Brain pericyte (primary cell): Measurements from ENCODE around the gene NPL.

Source experiments
- DNase-seq: peaks from one replicate; pipeline ENCODE4 v3.0.0-alpha.2; 2012; ENCODE audit warnings: low read depth, low spot score

NPL gene

DNA sequence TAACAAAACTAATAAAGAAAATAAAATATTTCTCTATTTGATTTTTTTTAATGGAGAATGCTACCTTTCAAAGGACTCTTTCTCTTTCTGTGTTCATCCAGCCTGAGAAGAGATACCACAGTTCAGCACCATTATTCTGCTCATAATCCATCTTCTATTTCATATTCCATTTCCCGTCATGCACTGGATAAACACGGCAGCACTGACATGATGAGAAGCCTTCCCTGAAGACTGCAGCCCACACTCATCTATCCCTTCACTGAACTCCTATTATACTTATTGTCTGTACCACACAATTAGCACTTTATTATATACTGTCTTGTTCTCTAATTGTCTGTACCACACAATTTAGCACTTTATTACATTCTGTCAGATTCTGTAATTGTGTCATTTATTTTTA is 10.7 kb upstream of the NPL start:
- DNase-seq, result no peak

GRCh38 chr1:182779530-182779929 is 10.0 kb upstream of the NPL start:
- DNase-seq, result no peak

DNA sequence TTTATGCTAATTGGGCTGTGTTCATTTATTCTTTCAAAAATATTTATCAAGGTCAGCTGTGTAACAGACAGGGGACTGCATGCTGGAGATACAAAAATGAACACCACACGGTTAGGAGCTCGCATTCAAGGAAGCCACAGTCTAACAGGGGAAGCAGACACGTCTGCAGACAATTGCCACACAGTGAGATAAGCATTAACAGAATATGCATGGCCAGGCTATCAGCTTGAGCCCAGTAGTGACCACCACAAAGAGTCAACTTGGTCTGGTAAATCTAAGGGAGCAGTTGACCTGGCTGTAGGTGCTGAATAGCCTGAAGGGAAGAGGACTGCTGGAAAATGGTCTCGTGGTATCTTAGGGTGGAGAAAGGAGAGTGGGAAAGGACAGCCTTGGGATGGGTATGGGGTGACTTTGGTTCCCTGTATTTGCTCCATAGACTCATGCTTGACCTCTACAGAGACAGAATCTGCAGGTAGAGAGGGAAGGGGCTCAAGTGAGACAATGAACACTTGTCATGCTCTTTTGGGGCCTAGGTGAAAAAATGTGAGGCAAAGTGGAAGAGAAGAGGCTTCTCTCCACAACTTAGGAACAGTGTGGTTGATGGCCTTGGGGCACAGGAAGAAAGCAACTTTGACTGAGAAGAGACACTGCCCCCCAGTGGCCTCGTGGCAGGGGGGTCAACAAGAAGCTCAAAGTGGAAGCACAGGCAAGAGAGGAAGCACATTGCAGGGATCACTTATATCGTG is 7.6 kb upstream of the NPL start:
- DNase-seq, result no peak

GRCh38 chr1:182782587-182782913 is 7.0 kb upstream of the NPL start:
- no peak for DNase-seq

GRCh38 chr1:182783068-182783467 is 6.5 kb upstream of the NPL start:
- DNase-seq, result no peak

- DNase-seq, result no peak
Observed at GRCh38 chr1:182784556-182785171, 4.9 kb upstream of the NPL start.

- DNase-seq, result no peak
Observed at GRCh38 chr1:182785181-182785580, 4.4 kb upstream of the NPL start.

DNA sequence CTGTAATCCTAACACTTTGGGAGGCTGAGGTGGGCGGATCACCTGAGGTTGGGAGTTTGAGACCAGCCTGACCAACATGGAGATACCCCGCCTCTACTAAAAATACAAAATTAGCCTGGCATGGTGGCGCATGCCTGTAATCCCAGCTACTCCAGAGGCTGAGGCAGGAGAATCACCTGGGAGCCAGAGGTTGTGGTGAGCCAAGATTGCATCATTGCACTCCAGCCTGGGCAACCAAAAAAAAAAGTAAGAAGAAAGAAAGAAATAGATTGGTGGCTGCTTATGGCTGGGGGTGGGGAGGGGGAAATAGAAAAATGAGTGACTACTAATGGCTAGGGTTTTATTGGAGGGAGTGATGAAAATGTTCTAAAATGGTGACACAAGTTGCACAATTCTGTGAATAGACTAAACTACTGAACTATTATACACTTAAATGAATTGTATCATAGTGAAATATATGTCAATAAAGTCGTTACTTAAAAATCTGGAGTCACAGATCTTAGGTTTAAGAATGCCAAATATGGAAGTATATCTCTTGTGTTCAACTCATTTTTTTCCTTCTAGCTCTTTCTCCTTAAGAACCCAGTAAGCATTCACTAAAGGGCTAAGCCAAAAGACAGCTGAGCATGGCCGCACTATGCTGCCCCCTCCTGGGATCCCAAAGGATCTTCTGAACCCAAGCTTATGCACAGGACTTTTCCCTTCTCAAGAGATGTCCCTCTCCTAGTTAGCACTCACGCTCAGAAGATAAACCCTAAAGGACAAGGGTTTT is 3.2 kb upstream of the NPL start:
- DNase-seq, result no peak

GRCh38 chr1:182786995-182787324 is 2.6 kb upstream of the NPL start:
- no peak for DNase-seq

DNA sequence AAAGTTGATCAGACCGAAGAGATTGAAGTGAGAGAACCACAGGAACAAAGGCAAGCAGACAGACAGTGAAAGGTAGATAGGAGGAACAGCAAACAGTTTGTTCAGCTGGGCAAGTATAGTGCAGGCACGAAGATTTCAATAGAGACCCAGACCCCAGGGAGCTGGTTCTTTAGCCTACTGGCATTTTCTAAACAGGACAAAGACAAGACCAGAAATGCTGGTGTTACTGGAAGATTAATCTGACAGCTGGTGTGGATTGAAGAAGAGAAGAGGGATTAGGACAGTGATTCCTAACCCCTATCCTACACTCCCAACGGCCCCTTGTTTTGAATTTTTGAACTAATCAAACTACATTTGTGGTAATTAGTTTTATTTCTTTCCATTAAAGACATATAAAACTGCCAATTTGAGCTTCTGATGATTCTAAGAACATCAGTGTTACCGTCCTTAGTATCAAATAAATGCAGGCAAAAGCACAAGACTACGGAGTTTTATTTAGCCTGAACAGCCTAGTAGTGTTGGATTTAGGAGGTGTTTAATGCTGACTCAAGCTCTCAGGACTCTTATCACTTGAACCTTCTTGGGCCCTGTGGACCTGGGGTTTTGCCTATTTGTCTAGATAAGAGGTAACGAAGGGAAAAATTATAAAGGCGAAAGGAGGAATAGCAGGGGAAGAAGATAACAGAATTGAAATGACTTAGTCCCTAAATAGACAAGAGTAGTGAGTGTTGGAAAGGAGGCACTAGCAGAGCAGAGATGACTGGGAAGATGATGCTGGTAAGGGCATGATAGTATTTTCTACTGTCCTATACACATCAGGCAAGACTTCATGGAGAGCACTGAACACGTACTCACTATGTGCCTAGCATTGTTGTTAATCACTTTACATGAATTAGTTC is 2.0 kb downstream of the NPL start:
- no peak for DNase-seq

DNA sequence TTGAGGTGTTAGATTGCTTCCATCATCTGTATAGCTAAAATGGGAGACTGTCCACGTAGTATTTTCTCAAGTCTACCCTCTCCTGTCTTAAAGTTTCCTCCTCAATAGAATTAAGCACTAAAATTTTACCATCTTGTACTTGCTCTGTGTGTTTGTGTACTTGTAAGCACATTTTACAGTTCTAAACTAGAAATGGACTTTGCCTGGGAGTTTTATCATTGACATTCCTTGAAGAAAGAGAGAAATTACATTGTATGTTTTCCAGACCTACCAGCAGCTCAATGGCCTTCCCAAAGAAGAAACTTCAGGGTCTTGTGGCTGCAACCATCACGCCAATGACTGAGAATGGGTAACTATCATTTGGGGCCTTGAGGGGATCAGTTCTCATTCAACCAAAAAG is 4.5 kb downstream of the NPL start:
- DNase-seq, result no peak

- no peak for DNase-seq
Observed at GRCh38 chr1:182794676-182795201, 5.2 kb downstream of the NPL start.

GRCh38 chr1:182795563-182796228 is 6.1 kb downstream of the NPL start:
- no peak for DNase-seq

DNA sequence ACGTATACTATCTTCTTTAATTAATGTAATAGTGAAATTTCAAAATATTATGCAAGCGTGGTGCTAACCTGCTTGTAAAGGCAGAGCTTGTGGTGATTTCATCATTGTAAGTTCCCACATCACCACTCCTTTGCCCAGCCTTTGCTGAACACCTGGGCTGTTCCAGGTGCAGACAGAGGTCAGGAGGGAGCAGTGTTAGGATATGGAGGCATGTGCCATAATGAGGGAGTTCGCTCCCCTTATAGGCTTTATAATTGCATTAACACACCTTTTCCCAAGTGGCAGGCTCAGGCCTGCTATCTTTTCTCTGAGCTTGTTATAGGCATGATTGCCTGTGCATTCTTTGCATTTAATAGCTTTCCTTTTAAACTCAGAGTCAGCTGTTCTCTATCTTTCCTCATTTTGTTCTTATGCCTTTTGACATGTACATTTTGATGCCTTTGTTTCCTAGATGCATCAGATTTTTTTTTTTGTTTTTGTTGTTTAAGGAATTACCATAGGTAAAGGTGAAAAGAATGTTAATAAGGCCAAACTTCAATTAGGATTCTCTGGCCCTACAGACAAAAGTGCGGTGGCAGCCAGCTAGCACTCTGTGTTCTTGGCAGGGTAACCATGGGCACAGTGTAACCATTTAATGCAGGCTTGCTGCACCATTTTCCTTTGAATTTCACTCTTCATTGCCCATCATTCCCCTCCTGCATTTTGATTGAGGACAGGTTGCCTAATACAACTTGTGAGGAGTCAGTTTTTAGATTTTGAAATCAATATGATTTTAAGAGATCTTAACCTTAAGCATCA is 12.6 kb downstream of the NPL start:
- no peak for DNase-seq

- DNase-seq, result no peak
Observed at GRCh38 chr1:182803846-182804245, 14.3 kb downstream of the NPL start.

DNA sequence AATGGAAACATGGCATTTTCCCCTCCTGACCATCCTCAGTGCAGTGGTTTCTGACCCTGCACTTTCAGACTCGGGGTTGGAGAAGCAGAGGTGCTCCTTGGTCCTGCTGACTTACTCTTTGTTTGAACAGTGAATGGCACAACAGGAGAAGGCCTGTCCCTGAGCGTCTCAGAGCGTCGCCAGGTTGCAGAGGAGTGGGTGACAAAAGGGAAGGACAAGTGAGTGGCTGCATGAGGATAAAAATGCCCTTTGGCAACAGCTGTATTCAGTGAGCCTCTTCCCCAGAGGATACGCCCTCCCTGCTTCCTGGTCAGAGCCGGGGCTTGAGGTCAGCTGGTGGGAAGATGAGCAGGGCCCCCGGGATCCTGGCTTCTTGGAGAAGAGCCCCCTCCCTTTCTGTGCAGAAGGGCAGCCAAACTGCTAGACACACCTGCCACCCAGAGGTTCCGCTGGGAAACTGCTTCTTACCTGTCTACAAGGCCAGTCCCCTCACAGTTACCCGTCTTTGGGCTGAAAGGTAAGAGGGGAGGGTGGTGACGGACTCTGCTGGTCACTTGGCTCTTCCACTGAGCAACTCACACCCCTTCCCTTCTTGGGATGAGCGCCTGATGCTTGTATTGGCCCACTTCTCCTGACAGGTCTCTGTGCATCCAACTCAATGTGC is 16.6 kb downstream of the NPL start:
- no peak for DNase-seq

DNA sequence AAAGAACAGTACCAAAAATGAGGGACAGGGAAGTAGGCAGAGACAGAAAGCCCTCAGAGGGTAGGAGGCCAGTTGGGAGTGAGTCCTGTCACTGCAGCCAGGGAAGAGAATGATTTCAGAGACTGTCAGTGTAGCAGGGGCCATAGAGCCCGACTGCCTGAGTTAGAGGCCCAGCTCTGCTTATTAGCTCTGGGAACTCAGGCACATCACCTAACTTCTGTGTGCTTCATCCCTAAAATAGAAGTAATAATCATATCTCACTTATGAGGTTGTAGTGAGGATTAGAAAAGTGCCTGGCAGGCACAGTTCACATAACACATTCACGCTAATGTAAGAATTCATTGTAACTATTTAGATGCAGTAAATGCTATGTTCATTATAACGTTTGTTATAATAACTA is 18.3 kb downstream of the NPL start:
- no peak for DNase-seq

DNA sequence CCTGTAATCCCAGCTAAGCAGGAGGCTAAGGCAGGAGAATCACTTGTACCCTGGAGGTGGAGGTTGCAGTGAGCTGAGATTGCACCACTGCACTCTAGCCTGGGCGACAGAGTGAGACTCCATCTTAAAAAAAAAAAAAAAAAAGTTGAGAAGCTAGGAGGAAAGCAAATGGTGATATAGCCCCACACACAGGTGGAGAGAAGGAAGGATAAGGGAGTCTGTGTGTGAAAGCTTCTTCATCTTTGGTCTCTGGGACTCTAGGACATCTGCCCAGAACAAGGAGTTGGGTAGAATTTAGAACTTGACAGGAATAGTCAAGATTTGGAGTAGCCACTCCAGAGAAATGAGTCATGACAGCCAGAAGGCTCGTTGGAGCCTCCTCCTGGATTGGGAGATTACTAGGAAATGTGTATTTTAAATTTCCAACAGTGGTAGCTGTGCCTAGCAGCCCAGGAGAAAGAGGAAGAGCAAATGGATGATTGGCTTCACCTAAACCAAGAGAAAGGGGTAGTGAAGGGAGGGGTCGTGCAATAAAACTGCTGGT is 19.9 kb downstream of the NPL start:
- DNase-seq, result no peak

DNA sequence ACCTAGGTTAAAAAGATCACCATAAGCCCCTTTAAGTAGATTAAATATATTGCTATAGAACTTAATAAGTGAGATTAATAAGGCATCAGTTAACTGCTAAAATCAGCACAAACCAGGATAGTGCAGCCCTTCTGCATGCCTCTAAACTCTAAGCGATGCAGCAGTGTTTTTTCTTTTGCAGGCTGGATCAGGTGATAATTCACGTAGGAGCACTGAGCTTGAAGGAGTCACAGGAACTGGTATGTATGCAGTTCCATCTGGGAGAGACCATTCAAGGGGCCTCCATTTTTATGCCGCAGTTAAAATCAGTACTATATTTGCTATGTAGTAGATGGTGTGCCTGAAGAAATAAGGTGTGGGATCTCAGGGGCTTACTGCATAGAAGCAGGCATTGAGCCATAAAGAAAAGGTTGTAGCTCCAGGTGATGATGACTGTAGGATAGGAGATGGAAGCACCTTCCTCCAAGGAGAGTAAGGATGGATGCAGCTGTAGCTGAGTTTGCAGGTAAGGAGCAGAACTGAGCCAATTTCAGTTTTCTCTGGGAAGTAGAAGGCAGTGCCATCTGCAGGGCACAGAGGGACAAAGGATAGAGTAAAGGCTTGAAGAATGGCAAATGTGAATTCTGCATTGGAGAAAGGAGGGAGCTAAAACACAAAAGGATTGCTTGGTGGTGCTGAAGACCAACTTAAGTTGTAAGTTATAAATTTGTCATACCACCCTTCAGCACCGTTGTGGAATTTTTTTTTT is 22.6 kb downstream of the NPL start:
- no peak for DNase-seq
